Measurements from ENCODE around the gene UTP20.
"Not testable (repeated sequence)": the region's sequence is repeated elsewhere in the genome, so short reads cannot be mapped to it uniquely, and the experiment has no call there.

Gene UTP20

GRCh38 chr12:101343893-101344292, 64.0 kb downstream of the UTP20 start:
- DNase-seq (ENCODE audit: insufficient read length, low spot score) = no peak
- no peak for TF ChIP-seq POLR2A (IDR thresholded peaks at IDR 0.05; ENCODE audit: low read depth, low read length)
- TF ChIP-seq POU2F2 (IDR thresholded peaks at IDR 0.05; ENCODE audit: low read depth, low read length) = no peak
- no peak for TF ChIP-seq TAF1 (IDR thresholded peaks at IDR 0.05; ENCODE audit: low read depth, low read length)
- TF ChIP-seq POLR2AphosphoS5 (IDR thresholded peaks at IDR 0.05; ENCODE audit: low read depth, low read length) = no peak
- TF ChIP-seq SPI1 (IDR thresholded peaks at IDR 0.05; ENCODE audit: low read depth, low read length) = no peak
- no peak for TF ChIP-seq PAX5 (IDR thresholded peaks at IDR 0.05; ENCODE audit: insufficient read depth, low read length, severe bottlenecking)
- FAIRE-seq = no peak

- FAIRE-seq = no peak
- no peak for DNase-seq (ENCODE audit: insufficient read length, low spot score)
- TF ChIP-seq POU2F2 (IDR thresholded peaks at IDR 0.05; ENCODE audit: low read depth, low read length) (no peak), POLR2AphosphoS5 (IDR thresholded peaks at IDR 0.05; ENCODE audit: low read depth, low read length) (no peak), SPI1 (IDR thresholded peaks at IDR 0.05; ENCODE audit: low read depth, low read length) (no peak), POLR2A (IDR thresholded peaks at IDR 0.05; ENCODE audit: low read depth, low read length) (no peak)
Observed at GRCh38 chr12:101351682-101352081, 71.8 kb downstream of the UTP20 start.

GRCh38 chr12:101356794-101357193, 76.9 kb downstream of the UTP20 start:
- no peak for FAIRE-seq
- DNase-seq (ENCODE audit: insufficient read length, low spot score) = no peak
- TF ChIP-seq POU2F2 (IDR thresholded peaks at IDR 0.05; ENCODE audit: low read depth, low read length) = no peak
- TF ChIP-seq SPI1 (IDR thresholded peaks at IDR 0.05; ENCODE audit: low read depth, low read length) = no peak
- no peak for TF ChIP-seq PAX5 (IDR thresholded peaks at IDR 0.05; ENCODE audit: insufficient read depth, low read length, severe bottlenecking)
- TF ChIP-seq TAF1 (IDR thresholded peaks at IDR 0.05; ENCODE audit: low read depth, low read length) = no peak
- TF ChIP-seq POLR2A (IDR thresholded peaks at IDR 0.05; ENCODE audit: low read depth, low read length) = no peak
- no peak for TF ChIP-seq POLR2AphosphoS5 (IDR thresholded peaks at IDR 0.05; ENCODE audit: low read depth, low read length)

- FAIRE-seq = no peak
- DNase-seq (ENCODE audit: insufficient read length, low spot score) = no peak
- TF ChIP-seq PAX5 (IDR thresholded peaks at IDR 0.05; ENCODE audit: insufficient read depth, low read length, severe bottlenecking) = no peak
- no peak for TF ChIP-seq POU2F2 (IDR thresholded peaks at IDR 0.05; ENCODE audit: low read depth, low read length)
- no peak for TF ChIP-seq POLR2A (IDR thresholded peaks at IDR 0.05; ENCODE audit: low read depth, low read length)
- no peak for TF ChIP-seq SPI1 (IDR thresholded peaks at IDR 0.05; ENCODE audit: low read depth, low read length)
- no peak for TF ChIP-seq POLR2AphosphoS5 (IDR thresholded peaks at IDR 0.05; ENCODE audit: low read depth, low read length)
- no peak for TF ChIP-seq TAF1 (IDR thresholded peaks at IDR 0.05; ENCODE audit: low read depth, low read length)
Observed at GRCh38 chr12:101361455-101361854, 81.5 kb downstream of the UTP20 start.

- TF ChIP-seq POLR2AphosphoS5 (IDR thresholded peaks at IDR 0.05; ENCODE audit: low read depth, low read length) = no peak
- TF ChIP-seq TAF1 (IDR thresholded peaks at IDR 0.05; ENCODE audit: low read depth, low read length) = no peak
- no peak for TF ChIP-seq SPI1 (IDR thresholded peaks at IDR 0.05; ENCODE audit: low read depth, low read length)
- TF ChIP-seq POU2F2 (IDR thresholded peaks at IDR 0.05; ENCODE audit: low read depth, low read length) = no peak
- TF ChIP-seq POLR2A (IDR thresholded peaks at IDR 0.05; ENCODE audit: low read depth, low read length) = no peak
- TF ChIP-seq PAX5 (IDR thresholded peaks at IDR 0.05; ENCODE audit: insufficient read depth, low read length, severe bottlenecking) = no peak
- FAIRE-seq (no peak), DNase-seq (ENCODE audit: insufficient read length, low spot score) (no peak)
Observed at GRCh38 chr12:101368016-101368415, 88.1 kb downstream of the UTP20 start.

- DNase-seq (ENCODE audit: insufficient read length, low spot score) (no peak), FAIRE-seq (no peak)
- no peak for TF ChIP-seq SPI1 (IDR thresholded peaks at IDR 0.05; ENCODE audit: low read depth, low read length)
- TF ChIP-seq TAF1 (IDR thresholded peaks at IDR 0.05; ENCODE audit: low read depth, low read length) = no peak
- no peak for TF ChIP-seq POU2F2 (IDR thresholded peaks at IDR 0.05; ENCODE audit: low read depth, low read length)
- TF ChIP-seq POLR2AphosphoS5 (IDR thresholded peaks at IDR 0.05; ENCODE audit: low read depth, low read length) = no peak
- TF ChIP-seq PAX5 (IDR thresholded peaks at IDR 0.05; ENCODE audit: insufficient read depth, low read length, severe bottlenecking) = no peak
- TF ChIP-seq POLR2A (IDR thresholded peaks at IDR 0.05; ENCODE audit: low read depth, low read length) = no peak
Observed at GRCh38 chr12:101372431-101372830, 92.5 kb downstream of the UTP20 start.

- FAIRE-seq (no peak), DNase-seq (ENCODE audit: insufficient read length, low spot score) (no peak)
- no peak for TF ChIP-seq PAX5 (IDR thresholded peaks at IDR 0.05; ENCODE audit: insufficient read depth, low read length, severe bottlenecking)
- no peak for TF ChIP-seq SPI1 (IDR thresholded peaks at IDR 0.05; ENCODE audit: low read depth, low read length)
- TF ChIP-seq POLR2A (IDR thresholded peaks at IDR 0.05; ENCODE audit: low read depth, low read length) = no peak
- no peak for TF ChIP-seq POU2F2 (IDR thresholded peaks at IDR 0.05; ENCODE audit: low read depth, low read length)
Observed at GRCh38 chr12:101375573-101375972, 95.7 kb downstream of the UTP20 start.

GRCh38 chr12:101379149-101379548, 99.2 kb downstream of the UTP20 start:
- TF ChIP-seq POLR2AphosphoS5 (IDR thresholded peaks at IDR 0.05; ENCODE audit: low read depth, low read length) (no peak), POU2F2 (IDR thresholded peaks at IDR 0.05; ENCODE audit: low read depth, low read length) (no peak), POLR2A (IDR thresholded peaks at IDR 0.05; ENCODE audit: low read depth, low read length) (no peak), SPI1 (IDR thresholded peaks at IDR 0.05; ENCODE audit: low read depth, low read length) (no peak), PAX5 (IDR thresholded peaks at IDR 0.05; ENCODE audit: insufficient read depth, low read length, severe bottlenecking) (no peak), TAF1 (IDR thresholded peaks at IDR 0.05; ENCODE audit: low read depth, low read length) (no peak)
- no peak for FAIRE-seq
- DNase-seq (ENCODE audit: insufficient read length, low spot score) = no peak

- not testable (repeated sequence) for DNase-seq (ENCODE audit: insufficient read length, low spot score); FAIRE-seq
Observed at GRCh38 chr12:101391181-101391580, 111.3 kb downstream of the UTP20 start.

GRCh38 chr12:101407049-101407435, 127.1 kb downstream of the UTP20 start:
- TF ChIP-seq TAF1 (IDR thresholded peaks at IDR 0.05; ENCODE audit: low read depth, low read length) (no peak), POLR2A (IDR thresholded peaks at IDR 0.05; ENCODE audit: low read depth, low read length) (0 out of 2 replicates have a peak, but pooled peaks have one; percentile 35), PAX5 (IDR thresholded peaks at IDR 0.05; ENCODE audit: insufficient read depth, low read length, severe bottlenecking) (no peak), POLR2AphosphoS5 (IDR thresholded peaks at IDR 0.05; ENCODE audit: low read depth, low read length) (peak; percentile 48; the same call in 1 of the 2 replicates)
- no peak for FAIRE-seq
- DNase-seq (ENCODE audit: insufficient read length, low spot score) = no peak
